SU-DHL-6 (cell line): ENCODE data around the gene TLR6.

ENCODE experiments used
- EZH2phosphoT487 ChIP-seq: fragments of 200-600 bp; sonication (generic), shearing (Covaris generic); conservative IDR thresholded peaks from 2 replicates; pipeline ENCODE4 v1.6.1; 2018; ENCODE audit warnings: mild to moderate bottlenecking, antibody characterized with exemption, low read length, moderate library complexity, mixed read lengths
- TF ChIP-seq, protein P1 (sequence below): fragments of 200-600 bp; sonication (generic); IDR thresholded peaks from one replicate; pipeline ENCODE4 v1.5.1; 2017; ENCODE audit warnings: antibody characterized with exemption, mild to moderate bottlenecking, low read length, moderate library complexity; ENCODE audit not compliant: insufficient read depth, poor library complexity, severe bottlenecking

DNA sequence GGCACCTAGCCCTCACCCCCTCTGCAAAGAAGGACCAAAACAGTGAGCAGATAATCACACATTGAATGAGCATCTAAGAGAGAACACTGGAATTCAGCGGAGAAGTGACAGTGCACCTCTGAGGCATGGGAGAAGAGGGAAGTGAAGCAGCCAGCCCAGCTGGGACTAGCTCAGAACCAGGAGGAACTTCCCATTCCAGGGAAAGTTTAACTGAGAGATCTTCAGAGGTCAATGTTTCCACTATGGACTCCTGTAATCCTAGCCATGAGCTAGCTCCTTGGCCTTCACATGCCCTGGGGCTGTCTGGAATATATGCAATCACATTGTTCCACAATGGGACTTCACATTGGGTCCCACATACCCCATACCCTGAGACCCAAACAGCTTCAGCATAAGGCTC is 24.4 kb downstream of the TLR6 start:
- TF ChIP-seq, protein P1, sequence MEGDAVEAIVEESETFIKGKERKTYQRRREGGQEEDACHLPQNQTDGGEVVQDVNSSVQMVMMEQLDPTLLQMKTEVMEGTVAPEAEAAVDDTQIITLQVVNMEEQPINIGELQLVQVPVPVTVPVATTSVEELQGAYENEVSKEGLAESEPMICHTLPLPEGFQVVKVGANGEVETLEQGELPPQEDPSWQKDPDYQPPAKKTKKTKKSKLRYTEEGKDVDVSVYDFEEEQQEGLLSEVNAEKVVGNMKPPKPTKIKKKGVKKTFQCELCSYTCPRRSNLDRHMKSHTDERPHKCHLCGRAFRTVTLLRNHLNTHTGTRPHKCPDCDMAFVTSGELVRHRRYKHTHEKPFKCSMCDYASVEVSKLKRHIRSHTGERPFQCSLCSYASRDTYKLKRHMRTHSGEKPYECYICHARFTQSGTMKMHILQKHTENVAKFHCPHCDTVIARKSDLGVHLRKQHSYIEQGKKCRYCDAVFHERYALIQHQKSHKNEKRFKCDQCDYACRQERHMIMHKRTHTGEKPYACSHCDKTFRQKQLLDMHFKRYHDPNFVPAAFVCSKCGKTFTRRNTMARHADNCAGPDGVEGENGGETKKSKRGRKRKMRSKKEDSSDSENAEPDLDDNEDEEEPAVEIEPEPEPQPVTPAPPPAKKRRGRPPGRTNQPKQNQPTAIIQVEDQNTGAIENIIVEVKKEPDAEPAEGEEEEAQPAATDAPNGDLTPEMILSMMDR = no peak
- no peak for TF ChIP-seq EZH2phosphoT487
